ENCODE results near the gene C10orf53. TPM values are rescaled to one million over a fixed set of nuclear protein-coding genes. Genes with fewer than 3 reads are reported as not detected.

The C10orf53 gene
- total RNA-seq, 1 donor from 2014 or later: not detected

DNA sequence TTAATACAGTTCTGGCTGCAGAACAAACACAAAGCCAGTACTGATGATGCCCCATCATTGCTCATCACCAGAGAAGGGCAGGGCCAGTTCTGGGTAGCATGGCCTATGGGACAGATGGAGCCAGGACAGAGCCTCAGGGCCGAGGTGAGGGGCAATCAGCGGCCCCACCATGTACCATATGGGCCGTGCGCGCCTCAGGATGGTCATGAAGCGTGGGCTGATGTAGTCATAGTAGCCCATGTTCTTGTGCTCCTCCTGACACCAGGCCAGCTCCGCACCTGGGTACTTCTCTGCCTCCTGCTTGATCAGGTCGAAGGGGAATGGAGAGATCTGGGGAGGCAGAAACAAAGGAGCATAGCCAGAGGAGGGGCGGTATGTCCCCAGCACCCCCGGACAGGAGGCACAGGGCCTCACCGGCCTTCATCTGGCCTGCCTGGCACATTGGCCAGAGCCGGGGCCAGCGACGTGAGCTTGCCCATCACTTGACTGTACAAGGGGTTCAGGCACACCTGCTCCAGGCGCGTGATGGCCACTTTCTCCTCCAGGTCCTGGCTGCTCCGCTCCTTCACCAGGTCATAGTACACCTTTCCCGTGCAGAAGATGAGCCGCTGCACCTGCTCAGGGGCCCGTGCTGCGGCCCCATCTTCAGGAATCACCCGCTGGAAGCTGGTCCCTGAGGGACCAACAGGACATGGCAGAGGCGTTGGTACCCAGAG, 56.6 kb downstream of the C10orf53 start:
- intact Hi-C loops (cut with micrococcal nuclease): no loop called here

DNA sequence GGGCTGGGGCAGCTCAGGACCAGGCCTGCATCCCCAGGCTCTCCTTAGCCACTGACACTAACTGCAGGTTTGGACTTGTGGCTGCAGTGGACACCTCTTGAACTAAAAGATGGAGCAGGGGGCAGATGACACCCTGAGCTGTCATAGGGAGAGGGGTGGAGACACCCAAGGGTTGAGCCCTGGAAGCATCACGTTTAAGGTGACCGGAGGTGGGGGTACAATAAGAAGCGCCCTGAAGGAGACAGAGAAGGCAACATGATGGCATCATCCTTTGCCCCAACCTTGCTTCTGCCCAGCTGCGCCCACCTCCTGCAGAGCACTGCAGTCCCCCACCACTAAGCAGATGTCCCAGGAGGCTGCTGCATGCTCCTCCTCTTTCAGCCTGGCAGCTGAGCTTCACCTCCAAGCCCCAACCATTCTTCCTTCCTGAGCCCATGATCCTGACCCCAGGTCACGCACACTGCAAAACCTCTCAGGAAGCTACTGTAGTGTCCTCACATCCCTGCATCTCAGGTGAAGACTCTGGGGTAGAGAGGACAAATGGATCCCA, 57.2 kb downstream of the C10orf53 start:
- intact Hi-C loops (cut with micrococcal nuclease): no loop called here

DNA sequence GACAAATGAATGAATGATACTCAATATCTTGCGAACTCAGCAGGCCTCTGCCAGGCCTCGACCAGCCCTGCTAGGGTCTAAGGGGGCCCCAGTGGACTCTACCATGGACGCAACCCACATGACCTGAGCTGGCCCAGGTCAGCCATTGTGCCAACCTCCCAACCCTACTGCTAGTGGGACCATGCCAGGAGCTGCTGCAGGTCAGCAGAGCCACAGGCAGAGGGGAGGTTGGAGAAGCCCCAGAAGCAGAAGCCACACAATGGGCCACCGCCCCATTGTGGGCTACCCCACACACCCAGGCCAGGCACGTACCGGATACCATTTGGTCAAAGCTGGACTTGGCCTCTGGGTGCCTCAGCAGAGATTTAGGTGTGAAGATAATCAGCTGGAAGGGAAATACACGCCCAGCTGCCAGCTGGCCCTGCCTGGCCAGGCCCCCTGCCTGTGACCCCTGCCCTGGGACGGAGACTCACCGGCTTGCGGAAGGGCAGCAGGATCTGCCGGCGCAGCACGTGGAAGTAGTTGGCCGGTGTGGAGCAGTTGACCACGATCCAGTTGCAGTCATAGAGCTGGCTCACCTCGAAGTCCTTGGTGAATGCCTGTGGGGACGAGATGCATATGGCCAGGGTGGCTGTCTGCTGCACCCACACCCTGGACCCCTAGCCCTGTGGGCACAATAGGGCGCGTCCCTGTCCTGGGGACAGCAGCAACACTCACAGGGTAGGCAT, 58.2 kb downstream of the C10orf53 start:
- intact Hi-C loops (cut with micrococcal nuclease): no loop called here

DNA sequence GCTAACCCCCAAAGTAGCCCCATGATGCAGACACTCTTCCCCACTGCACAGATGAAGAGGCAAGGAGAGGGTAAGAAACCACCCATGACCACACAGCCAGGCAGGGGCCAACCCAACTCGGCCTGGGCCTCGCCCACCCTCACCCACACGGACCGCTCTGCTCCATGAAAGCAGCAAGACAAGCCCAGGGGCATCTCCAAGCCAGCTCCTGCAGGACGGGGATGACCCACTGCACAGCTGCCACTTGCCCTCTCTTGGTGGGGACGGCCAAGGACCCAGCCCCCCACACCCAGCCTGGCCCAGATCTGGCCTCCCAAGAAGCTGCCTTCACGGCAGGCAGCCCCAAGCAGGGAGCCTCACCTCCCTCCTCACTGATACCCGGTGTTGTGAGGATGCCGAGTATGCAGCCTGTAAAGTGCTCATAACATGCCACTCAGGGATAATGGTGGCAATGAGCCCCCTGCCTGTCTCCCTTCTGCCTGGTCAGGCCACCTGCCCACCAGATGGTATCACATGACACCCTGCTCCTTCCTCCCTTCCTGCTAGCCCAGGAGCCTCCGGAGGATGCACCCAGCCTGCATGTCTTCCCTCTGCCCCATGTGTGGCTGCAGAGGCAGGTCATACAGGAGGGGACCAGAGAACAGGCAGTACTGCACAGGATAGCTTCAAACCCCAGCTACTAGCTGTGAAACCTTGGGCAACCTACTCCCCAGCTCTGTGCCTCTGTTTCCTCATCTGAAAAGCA, 59.3 kb downstream of the C10orf53 start:
- intact Hi-C loops (cut with micrococcal nuclease): no loop called here

DNA sequence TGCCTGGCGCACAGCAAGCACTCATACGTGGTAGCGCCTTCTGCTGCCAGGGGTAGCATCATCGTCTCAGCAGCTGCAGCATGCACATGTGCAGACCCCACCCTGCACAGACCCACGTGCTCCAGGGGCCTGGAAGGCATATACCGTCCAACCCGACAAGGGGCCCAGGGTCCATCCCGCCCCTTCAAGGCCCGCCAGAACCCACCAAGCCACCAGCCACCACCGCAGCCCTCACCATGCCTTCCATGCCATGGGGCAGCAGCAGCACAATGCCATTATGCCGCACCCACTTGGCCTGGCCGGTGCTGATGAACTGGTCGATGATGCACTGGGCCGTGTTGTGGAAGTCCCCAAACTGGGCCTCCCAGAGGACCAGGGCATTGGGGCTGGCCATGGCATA, 60.0 kb downstream of the C10orf53 start:
- intact Hi-C loops (cut with micrococcal nuclease): no loop called here

DNA sequence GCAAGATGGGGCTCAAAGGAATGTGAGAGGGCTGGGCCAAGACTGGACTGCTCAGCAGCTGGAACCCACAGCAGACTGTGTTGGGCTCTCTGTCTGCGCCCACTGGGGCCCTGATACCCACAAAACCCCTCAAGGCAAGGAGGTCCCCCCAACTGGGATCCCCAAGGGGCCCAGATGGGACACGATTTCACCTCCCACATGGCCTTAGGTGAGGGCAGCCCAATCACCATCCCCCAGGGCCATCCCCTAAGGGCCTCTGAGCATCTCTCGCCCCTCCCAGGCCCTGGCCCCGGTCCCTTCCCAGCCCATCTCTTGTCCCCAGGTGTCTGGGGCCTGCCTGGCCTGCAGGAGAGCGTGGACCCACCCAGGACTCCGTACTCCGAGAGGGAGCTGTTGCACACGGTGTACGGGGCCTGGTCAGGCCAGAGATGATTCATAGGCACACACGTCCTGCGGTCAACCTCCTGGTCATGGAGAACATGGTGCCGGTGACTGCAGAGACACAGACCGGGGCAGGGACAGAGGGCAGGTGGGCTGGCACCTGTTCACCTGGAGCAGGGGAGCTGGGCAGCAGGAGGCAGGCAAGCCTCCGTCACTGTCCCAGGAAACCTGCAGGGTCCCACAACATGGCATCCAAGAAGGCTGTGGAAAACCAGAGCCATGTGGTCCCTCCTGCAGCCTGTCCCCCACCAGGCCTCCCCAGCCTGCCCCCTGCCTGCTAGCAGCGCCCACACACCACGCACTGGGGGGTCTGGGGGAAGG, 61.1 kb downstream of the C10orf53 start:
- intact Hi-C loops (cut with micrococcal nuclease): no loop called here

DNA sequence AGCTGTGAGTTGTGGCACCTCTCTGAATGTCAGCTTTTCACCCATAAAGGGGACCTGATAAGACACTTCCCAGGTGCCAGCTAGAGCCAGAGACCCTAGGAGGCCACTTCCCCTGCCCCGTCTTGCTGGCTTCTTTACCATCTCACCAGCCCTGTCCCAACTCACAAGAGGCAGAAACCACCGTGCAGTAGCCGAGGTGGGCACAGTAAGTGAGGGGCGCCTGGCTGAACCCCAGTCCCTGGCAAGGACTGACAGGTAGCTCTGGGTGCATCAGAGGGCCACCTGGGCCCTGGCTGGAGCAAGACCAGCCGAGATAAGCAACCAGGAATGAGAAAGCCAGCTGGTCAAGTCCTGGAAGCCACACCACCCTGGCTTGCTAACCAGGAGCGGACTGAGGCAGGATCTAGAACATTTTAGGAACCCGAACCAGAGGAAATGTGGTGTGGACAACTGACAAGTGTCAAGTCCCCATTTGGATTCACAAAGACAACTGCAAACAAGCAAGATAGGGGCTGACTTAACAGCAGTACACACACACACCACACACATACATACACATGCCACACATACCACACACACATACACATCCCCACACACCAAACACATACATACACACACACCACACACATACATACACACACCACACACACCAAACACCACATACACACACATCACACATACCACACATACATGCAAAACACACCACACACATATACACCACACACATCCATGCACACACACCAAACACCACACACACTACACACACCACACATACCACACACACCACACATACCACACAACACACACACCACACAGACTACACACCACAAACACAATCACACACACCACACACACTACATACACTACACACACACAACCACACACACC, 61.9 kb downstream of the C10orf53 start:
- intact Hi-C loops (cut with micrococcal nuclease): no loop called here

DNA sequence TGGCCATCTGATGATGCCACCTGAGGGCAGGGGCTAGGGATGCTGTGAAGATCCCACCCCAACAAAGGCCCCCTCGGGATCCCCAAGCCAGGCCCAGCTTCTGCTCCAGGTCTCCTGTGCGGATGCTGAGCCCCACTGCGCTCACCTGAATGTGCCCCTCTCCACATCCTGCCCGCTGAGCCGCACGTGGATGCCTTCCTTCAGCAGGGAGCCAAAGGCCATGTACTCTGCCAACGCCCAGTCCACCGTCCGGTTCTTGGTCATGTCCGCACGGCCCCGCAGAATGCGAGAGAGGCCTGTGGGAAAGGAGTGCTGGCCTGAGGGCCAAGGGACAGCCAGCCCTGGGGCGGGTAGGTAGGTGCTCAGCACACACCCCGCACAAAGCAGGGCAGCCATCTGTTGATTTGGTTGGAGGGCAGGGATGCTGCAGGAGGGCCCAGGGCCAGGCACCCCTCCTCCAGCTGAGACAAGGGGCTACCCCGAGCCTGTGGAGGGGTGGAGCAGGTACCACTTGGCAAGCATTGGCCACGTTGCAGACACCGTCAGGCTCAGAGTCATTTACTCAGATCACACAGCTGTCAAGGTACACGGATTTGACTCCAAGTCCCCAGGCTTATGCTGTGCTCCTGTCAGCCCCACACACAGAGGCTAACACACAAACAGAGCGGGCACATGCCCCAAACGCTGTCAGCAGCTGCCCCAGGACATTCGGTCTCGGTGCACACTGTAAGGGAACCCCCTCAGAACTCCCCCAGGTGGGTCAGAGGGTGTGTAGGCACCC, 63.4 kb downstream of the C10orf53 start:
- intact Hi-C loops (cut with micrococcal nuclease): no loop called here

DNA sequence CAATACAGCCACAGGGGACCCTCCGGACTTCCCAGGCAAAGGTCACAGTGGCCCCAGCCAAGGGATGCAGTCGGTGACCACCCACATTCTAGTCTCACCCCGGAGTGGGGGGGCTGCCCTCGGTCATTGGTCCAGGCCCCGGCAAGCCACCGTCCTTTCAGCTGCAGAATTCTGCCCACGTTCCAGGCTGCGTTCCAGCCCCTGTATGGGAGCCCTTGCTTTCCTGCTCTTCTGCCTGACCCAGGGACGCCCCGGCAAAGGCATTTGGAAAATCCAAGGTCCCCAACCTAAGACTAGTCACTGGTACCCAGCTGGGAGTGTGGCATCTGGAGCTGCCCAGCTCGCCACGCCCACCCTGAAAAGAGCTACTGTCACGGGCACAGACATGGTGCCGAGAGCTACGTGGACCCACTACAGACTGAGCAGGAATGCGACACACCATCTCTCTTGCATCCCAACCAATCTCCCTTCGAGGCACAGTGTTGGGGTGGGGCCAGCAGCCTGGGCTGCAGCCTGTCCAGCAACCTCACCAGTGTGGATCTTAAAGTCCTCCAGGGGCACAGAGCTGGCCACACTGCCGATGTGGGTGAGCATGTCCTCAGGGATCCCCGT, 64.1 kb downstream of the C10orf53 start:
- intact Hi-C loops (cut with micrococcal nuclease): no loop called here

DNA sequence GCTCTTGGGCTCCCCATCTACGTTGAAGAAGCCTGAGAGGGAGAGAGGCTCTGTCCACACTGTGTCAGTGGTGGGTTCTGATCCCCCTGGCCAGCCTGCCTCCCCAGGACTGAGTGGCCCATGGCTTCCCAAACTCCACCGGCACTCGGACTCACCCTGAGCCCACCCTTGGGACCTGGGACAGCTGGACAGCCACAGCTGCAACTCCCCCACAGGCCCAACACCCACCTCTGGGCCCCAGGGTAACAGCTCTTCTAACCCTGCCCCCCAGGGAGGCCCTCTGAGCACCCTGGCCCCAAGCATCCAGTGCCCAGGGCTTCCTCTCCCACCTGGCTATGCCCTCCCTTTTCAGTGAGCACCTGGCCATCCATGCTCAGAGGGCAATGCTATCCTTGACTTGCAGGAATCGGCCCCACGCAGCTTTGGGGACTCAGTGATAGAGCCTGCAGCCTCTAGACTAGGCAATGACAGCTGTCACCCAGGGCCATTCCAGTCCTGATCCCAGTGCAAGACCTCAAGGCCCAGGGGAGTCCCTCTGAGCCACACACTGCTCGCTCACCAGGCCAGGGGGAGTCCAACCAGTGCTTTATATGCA, 64.7 kb downstream of the C10orf53 start:
- intact Hi-C loops (cut with micrococcal nuclease): no loop called here

DNA sequence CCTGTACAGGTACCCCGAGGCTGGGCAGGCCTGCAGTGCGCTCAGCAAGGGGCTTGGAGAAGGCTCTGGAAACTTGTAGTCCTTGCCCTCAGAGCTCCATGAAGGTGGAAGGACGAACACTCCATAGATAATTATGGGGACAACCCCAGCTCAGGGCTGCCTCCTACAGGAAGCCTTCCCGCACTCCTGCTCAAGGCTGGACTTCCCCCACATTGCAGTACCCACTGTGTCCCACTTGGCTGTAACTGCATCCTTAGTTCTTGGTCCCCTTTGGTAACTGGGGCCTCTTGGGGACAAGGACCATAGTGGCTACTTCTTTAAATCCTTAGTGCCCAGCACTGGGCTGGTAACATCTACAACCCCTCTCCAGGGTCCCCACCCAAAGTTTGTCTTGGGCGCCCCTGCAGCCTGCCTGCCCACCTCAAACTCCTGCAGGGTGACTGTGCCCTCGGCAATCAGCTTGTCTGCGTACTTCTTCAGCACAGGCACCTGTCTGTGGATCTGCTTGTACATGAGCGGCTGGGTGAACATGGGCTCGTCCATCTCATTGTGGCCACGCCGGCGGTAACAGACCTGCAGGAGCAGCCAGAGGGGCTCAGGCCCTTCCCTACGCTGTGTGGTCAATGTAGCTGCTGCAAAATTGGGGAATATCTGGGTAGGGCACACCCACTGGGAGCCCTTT, 65.6 kb downstream of the C10orf53 start:
- intact Hi-C loops (cut with micrococcal nuclease): no loop called here

DNA sequence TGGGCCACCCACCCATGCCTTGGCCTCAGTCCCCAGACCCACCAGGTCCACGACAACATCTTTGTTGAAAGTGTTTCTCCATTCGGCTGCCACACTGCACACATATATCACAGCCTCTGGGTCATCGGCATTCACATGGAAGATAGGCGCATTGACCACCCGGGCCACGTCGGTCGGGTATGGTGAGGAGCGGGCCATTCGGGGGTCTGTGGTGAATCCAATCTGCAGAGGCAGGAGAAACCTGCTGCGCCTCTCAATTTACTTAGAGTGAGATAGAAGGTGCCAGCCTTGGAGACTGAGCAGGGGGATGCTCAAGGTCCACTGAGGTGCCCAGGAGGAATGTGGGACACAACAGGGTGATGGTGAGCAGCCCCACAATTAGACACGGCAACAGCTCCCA, 66.3 kb downstream of the C10orf53 start:
- intact Hi-C loops (cut with micrococcal nuclease): no loop called here

DNA sequence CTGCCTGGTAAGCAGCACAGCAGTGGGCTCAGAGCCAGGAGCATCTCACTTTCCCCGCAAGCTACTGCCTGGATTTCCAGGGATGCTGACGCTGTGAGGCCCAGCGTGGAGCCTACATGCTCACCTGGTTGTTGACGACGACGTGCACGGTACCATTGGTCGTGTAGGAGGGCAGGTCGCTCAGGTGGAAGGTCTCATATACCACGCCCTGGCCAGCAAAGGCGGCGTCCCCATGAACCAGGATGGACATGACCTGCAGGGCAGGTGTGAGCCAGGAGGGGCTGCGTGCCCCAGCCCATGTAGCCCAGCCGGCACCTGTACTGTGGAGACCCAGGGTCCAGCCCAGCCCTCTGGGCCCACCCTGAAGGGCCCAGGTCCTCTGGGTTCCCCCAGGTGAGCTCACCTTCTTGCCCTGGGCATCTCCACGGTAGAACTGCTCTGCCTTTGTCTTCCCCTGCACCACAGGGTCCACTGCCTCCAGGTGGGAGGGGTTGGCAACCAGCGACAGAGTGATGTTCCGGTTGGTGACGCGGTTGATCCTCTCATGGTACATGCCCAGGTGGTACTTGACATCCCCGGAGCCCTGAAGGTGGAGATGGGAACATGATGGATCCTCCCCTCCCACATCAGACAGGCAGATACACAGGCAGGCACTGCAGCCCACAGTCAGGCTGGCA, 67.3 kb downstream of the C10orf53 start:
- intact Hi-C loops (cut with micrococcal nuclease): no loop called here
